ENCODE results near the gene TSLP.

The TSLP gene

GRCh38 chr5:111095982-111096381 is 24.5 kb downstream of the TSLP start:
- no peak for DNase-seq (ENCODE audit: low read depth in 2 of 2)

- DNase-seq (ENCODE audit: low read depth in 2 of 2): no peak
Measured at GRCh38 chr5:111099058-111099778, 27.7 kb downstream of the TSLP start.

- no peak for DNase-seq (ENCODE audit: low read depth in 2 of 2)
Measured at GRCh38 chr5:111106320-111106948, 34.9 kb downstream of the TSLP start.

DNA sequence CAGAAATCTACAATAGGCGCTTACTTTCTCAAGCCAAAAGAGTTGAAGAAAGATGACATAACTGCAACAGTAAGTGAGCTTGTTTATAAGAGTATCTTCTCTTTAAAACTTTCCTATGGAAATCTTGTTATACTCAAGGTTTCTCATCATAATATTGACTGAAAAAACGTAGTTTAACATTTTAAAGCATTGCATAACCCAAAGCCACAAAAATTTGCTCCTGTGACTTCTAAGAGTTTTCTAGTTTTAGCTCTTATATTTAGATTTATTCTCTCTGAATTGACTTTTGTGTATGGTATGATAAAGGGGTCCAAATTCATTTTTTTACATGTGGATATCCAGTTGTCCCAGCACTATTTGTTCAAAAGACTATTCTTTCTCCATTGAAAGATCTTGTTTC is 35.9 kb downstream of the TSLP start:
- DNase-seq (ENCODE audit: low read depth in 2 of 2): no peak

DNA sequence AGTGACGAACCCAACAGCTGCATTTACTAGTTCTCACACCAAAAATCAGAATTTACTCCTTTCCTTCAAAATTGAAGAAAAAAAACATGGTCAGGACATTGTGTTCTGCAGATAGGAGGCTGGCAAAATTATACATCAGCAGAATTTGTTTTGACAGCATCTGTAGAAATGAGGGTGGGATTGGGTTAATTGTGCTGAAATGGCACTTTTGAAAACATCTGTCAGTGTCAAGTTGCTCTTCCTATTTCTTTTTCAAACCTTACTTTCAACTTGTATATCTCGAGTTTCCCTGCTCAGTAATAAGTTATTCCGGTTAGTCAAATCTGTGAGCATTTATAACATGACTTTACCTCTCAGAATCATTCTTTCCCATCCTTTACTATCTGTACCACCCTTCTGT is 40.4 kb downstream of the TSLP start:
- DNase-seq (ENCODE audit: low read depth in 2 of 2): no peak

GRCh38 chr5:111113678-111114077 is 42.2 kb downstream of the TSLP start:
- DNase-seq (ENCODE audit: low read depth in 2 of 2): no peak

GRCh38 chr5:111115229-111115628 is 43.7 kb downstream of the TSLP start:
- DNase-seq (ENCODE audit: low read depth in 2 of 2): no peak

DNA sequence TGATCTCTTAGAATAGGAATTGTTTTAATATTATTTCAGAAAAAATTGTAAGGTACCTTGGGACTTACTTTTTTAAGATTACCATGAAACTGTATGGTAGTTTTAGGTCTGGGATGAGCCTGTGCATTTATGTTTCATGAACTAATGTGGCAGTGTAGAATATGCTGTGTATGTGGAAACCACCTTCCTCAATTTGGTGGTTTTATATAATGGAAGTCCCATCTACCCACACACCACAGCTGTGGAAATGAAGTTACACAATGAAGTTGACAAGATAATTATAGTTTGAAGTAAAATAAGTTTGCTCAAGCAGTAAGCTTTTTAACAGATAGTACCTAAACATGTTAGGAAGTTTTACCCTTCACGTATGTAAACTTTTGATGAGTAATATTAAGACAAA is 45.0 kb downstream of the TSLP start:
- DNase-seq (ENCODE audit: low read depth in 2 of 2): no peak

GRCh38 chr5:111117136-111117535 is 45.6 kb downstream of the TSLP start:
- no peak for DNase-seq (ENCODE audit: low read depth in 2 of 2)

GRCh38 chr5:111119221-111119620 is 47.7 kb downstream of the TSLP start:
- no peak for DNase-seq (ENCODE audit: low read depth in 2 of 2)

GRCh38 chr5:111119856-111120255 is 48.3 kb downstream of the TSLP start:
- DNase-seq (ENCODE audit: low read depth in 2 of 2): no peak

DNA sequence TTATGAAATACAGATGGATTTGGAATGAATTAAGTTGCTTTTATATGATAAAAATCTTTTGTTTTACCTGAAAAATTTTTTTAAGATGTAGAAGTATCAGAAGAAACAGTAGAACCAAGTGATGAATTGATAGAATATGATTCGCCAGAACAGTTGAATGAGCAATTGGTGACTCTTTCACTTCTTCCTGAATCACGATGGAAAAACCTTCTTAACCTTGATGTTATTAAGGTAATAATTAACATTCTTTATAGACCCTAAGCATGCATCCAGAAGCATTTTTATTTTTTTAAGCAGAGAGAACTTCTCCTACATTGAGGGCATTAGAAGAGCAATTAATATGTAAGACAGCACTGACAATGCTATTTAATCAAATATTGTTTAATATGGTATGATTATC is 49.4 kb downstream of the TSLP start:
- no peak for DNase-seq (ENCODE audit: low read depth in 2 of 2)

- DNase-seq (ENCODE audit: low read depth in 2 of 2): no peak
Measured at GRCh38 chr5:111121926-111122325, 50.4 kb downstream of the TSLP start.

GRCh38 chr5:111122398-111122797 is 50.9 kb downstream of the TSLP start:
- no peak for DNase-seq (ENCODE audit: low read depth in 2 of 2)

GRCh38 chr5:111124793-111125192 is 53.3 kb downstream of the TSLP start:
- no peak for DNase-seq (ENCODE audit: low read depth in 2 of 2)

DNA sequence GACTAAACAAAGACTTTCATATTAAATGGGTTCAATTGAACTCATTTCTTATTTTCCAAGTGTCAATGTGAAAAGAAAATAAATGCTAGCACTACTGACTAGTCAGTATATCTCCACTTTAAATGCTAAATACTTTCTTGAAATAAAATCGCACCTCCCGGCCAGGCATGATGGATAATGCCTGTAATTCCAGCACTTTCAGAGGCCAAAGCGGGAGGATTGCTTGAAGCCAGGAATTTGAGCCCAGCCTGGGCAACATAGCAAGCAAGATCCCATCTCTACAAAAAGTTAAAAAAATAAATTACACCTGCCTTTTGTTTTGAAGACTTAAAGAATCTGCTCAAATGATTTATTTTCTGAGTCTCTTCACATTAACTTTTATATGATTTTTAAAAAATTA is 55.4 kb downstream of the TSLP start:
- no peak for DNase-seq (ENCODE audit: low read depth in 2 of 2)

All from stimulated activated CD4-positive, alpha-beta T cell treated with anti-CD3 and anti-CD28 coated beads, Interleukin-1b, Interleukin-23, amount 100 ng/mL, for 4 hours (primary cell).